PC-3 (cell line): Measurements from ENCODE around the gene MAPK9. TPM values are rescaled to one million over a fixed set of nuclear protein-coding genes. Genes with fewer than 3 reads are reported as not detected.

Source experiments
- ATAC-seq: fragments of 200-7000 bp; cut with Tn5 transposase; 2 replicates; pipeline ENCODE4 v1.9.1; 2020; ENCODE audit warnings: mild to moderate bottlenecking, moderate library complexity
- BruUV-seq: library from RNA; stranded (reverse); fragments of 400-500 nt; replicated peaks from 2 replicates; lab custom pipeline; 2021; lab: Mats Ljungman, UMichigan
- CTCF ChIA-PET: fragments of 300-600 bp; sonication (Branson Sonifier 250); formaldehyde crosslinking; loops from one replicate; lab custom pipeline; 2022; ENCODE audit warnings: antibody characterized with exemption; lab: Charles Lee
- POLR2A ChIA-PET: fragments of 300-600 bp; sonication (Branson Sonifier 250); formaldehyde crosslinking; loops from one replicate; lab custom pipeline; 2022; ENCODE audit warnings: antibody characterized with exemption; ENCODE audit not compliant: unreplicated experiment; lab: Charles Lee
- DNase-seq: peaks from one replicate; pipeline ENCODE4 v3.0.0-alpha.2; 2015
- H2AFZ ChIP-seq: fragments of 300-600 bp; sonication (generic); 2 replicates; pipeline ENCODE4 v1.6.0; 2016; ENCODE audit warnings: antibody characterized with exemption, low read length
- H3F3A ChIP-seq: fragments of 300-600 bp; sonication (generic); one replicate; pipeline ENCODE4 v1.6.0; 2017; ENCODE audit warnings: antibody characterized with exemption, low read length, control low read depth, mild to moderate bottlenecking; ENCODE audit not compliant: unreplicated experiment
- H3K27ac ChIP-seq: fragments of 300-600 bp; sonication (generic); 2 replicates; pipeline ENCODE4 v1.5.1; 2016; ENCODE audit warnings: mild to moderate bottlenecking, low read length
- H3K27me3 ChIP-seq: fragments of 300-600 bp; sonication (generic); 2 replicates; pipeline ENCODE4 v1.6.1; 2016; ENCODE audit warnings: low read length, mixed read lengths
- H3K36me3 ChIP-seq: fragments of 300-600 bp; sonication (generic); 2 replicates; pipeline ENCODE4 v1.6.1; 2016; ENCODE audit warnings: low read depth, mixed run types, low read length, mixed read lengths
- H3K4me1 ChIP-seq: fragments of 300-600 bp; sonication (generic); 2 replicates; pipeline ENCODE4 v1.5.1; 2016; ENCODE audit warnings: low read length; ENCODE audit not compliant: insufficient read depth
- H3K4me2 ChIP-seq: fragments of 300-600 bp; sonication (generic); 2 replicates; pipeline ENCODE4 v1.6.0; 2016; ENCODE audit warnings: low read length
- H3K4me3 ChIP-seq: fragments of 300-600 bp; sonication (generic); 2 replicates; pipeline ENCODE4 v1.5.1; 2016; ENCODE audit warnings: mild to moderate bottlenecking, low read length, mixed read lengths
- H3K79me2 ChIP-seq: fragments of 300-600 bp; sonication (generic); 2 replicates; pipeline ENCODE4 v1.6.1; 2017; ENCODE audit warnings: low read length, mixed read lengths
- H3K9ac ChIP-seq: fragments of 300-600 bp; sonication (generic); 2 replicates; pipeline ENCODE4 v1.6.0; 2016; ENCODE audit warnings: mild to moderate bottlenecking, low read length
- H3K9me2 ChIP-seq: fragments of 300-600 bp; sonication (generic); replicated peaks from 2 replicates; pipeline ENCODE4 v1.6.1; 2016; ENCODE audit warnings: mixed run types, low read length, mixed read lengths
- H3K9me3 ChIP-seq: fragments of 300-600 bp; sonication (generic); 2 replicates; pipeline ENCODE4 v1.6.1; 2016; ENCODE audit warnings: low read length, mixed read lengths
- H4K20me1 ChIP-seq: fragments of 300-600 bp; sonication (generic); 2 replicates; pipeline ENCODE4 v1.6.1; 2016; ENCODE audit warnings: low read length, mixed read lengths
- CTCF ChIP-seq: fragments of 300-600 bp; sonication (generic); conservative IDR thresholded peaks from 2 replicates; pipeline ENCODE4 v1.5.1; 2017; ENCODE audit warnings: antibody characterized with exemption, low read depth, mild to moderate bottlenecking, low read length
- EZH2 ChIP-seq: fragments of 300-600 bp; sonication (generic); IDR thresholded peaks from one replicate; pipeline ENCODE4 v1.6.1; 2017; ENCODE audit warnings: antibody characterized with exemption, mild to moderate bottlenecking, low read length; ENCODE audit not compliant: unreplicated experiment
- EZH2phosphoT487 ChIP-seq: fragments of 300-600 bp; sonication (generic); IDR thresholded peaks from 2 replicates; pipeline ENCODE4 v1.6.1; 2018; ENCODE audit warnings: mild to moderate bottlenecking, antibody characterized with exemption, low read length, borderline replicate concordance
- intact Hi-C: fragments of 100-400 bp; cut with micrococcal nuclease; formaldehyde crosslinking; loops from 2 replicates; pipeline ENCODE4 v1.9.0; 2023
- total RNA-seq: library from RNA; depleted of rRNA; stranded (reverse); fragments of >200 nt; gene quantifications from 2 replicates; pipeline ENCODE4 v1.2.3, GENCODE V29; 2014

Gene MAPK9
- total RNA-seq, 1 experiment from 2014 or later, result 26.5 TPM

GRCh38 chr5:180251887-180252286 is 40.0 kb downstream of the MAPK9 start:
- TF ChIP-seq EZH2, result no peak
- TF ChIP-seq EZH2phosphoT487, result no peak
- no peak for TF ChIP-seq CTCF
- Histone ChIP-seq H3K9me3 (peaks cover 24% of the 10 kb centered on the region), H3K79me2 (no peaks in the 10 kb centered on the region), H3K4me3 (no peak overlapping the region), H3F3A (no peaks in the 10 kb centered on the region), H2AFZ (no peak overlapping the region), H3K4me2 (no peak overlapping the region), H3K9me2 (no peaks in the 10 kb centered on the region), H3K4me1 (no peaks in the 10 kb centered on the region), H3K36me3 (peaks cover 67% of the 10 kb centered on the region), H3K27me3 (no peaks in the 10 kb centered on the region), H4K20me1 (no peaks in the 10 kb centered on the region), H3K9ac (no peak overlapping the region), H3K27ac (no peak overlapping the region)
- DNase-seq, result no peak
- ChIA-PET POLR2A (no interaction called here), CTCF (no interaction called here)
- BruUV-seq, result no TSS peak
- intact Hi-C loops, result no loop called here
- no peak for ATAC-seq

DNA sequence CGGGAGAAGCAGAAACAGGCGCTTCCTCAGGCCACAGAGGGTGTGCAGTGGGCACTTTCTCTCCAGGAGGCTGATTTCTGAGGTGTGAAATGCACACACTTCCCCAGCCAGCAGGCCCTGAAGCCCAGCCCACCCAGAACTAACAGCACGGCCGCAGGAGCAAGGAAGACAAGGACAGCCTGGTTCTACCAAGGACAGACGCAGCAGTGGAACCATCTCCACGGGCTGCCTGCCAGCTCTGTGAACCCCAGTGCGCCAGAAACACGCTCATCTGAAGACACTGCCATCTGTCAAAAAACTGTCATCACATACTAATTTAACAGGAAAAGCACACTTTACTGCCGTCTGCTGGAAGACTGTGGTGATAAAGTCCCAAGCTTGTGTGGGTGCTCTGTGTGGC is 40.7 kb downstream of the MAPK9 start:
- H3K27ac ChIP-seq, result no peak overlapping the region
- POLR2A ChIA-PET, result no interaction called here
- H3K9me3 ChIP-seq, result peaks cover 18% of the 10 kb centered on the region
- no peaks in the 10 kb centered on the region for H3K9me2 ChIP-seq
- H3K4me3 ChIP-seq, result no peak overlapping the region
- intact Hi-C loops, result no loop called here
- H3K4me2 ChIP-seq, result no peak overlapping the region
- ATAC-seq (no peak), DNase-seq (no peak)
- peaks cover 64% of the 10 kb centered on the region for H3K36me3 ChIP-seq
- no peaks in the 10 kb centered on the region for H3K79me2 ChIP-seq
- no peaks in the 10 kb centered on the region for H3K4me1 ChIP-seq
- BruUV-seq, result no TSS peak
- no peak for TF ChIP-seq EZH2phosphoT487
- CTCF ChIA-PET, result no interaction called here
- no peak overlapping the region for H2AFZ ChIP-seq
- no peak overlapping the region for H3K9ac ChIP-seq
- H3F3A ChIP-seq, result no peaks in the 10 kb centered on the region
- H3K27me3 ChIP-seq, result no peaks in the 10 kb centered on the region
- no peaks in the 10 kb centered on the region for H4K20me1 ChIP-seq

DNA sequence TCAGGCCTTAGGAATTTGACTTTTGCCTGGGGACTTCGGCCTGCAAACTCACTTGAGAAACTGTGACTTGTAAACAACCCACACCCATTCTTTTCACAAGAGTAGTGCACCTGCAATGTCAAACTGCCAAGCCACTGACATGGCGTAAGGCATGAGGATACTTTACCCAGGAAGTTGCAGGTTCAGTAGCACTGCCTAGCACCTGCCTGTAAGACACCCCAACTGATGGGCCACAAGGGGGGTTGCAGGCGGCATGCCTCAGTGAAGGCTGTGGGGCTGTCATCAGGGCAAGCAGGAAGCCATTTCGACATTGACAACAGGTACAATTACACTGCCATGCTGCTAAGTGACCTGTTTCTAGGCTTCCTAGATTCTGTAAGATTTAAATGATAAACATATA is 41.6 kb downstream of the MAPK9 start:
- Histone ChIP-seq H3K4me3 (no peak overlapping the region), H3K9me2 (no peaks in the 10 kb centered on the region), H3K27me3 (no peaks in the 10 kb centered on the region), H3K9ac (no peak overlapping the region), H4K20me1 (no peaks in the 10 kb centered on the region), H3K27ac (no peak overlapping the region), H3K4me2 (no peak overlapping the region), H3K4me1 (no peaks in the 10 kb centered on the region), H3K36me3 (peaks cover 57% of the 10 kb centered on the region), H3K79me2 (no peaks in the 10 kb centered on the region), H3F3A (no peaks in the 10 kb centered on the region), H3K9me3 (peaks cover 12% of the 10 kb centered on the region), H2AFZ (no peak overlapping the region)
- TF ChIP-seq EZH2, result no peak
- TF ChIP-seq CTCF, result no peak
- TF ChIP-seq EZH2phosphoT487, result no peak
- BruUV-seq, result no TSS peak
- intact Hi-C loops, result no loop called here
- ATAC-seq, result no peak
- ChIA-PET POLR2A (no interaction called here), CTCF (no interaction called here)
- DNase-seq, result no peak
